Middle frontal gyrus (tissue), 1 donor: ENCODE results near the gene C2orf49.

Experiments used
- DNase-seq: peaks from one replicate; pipeline ENCODE4 v3.0.0-alpha.2; 2015; ENCODE audit warnings: low spot score; ENCODE audit errors: extremely low spot score

C2orf49 gene

GRCh38 chr2:105361102-105361889 is 24.0 kb downstream of the C2orf49 start:
- no peak for DNase-seq

DNA sequence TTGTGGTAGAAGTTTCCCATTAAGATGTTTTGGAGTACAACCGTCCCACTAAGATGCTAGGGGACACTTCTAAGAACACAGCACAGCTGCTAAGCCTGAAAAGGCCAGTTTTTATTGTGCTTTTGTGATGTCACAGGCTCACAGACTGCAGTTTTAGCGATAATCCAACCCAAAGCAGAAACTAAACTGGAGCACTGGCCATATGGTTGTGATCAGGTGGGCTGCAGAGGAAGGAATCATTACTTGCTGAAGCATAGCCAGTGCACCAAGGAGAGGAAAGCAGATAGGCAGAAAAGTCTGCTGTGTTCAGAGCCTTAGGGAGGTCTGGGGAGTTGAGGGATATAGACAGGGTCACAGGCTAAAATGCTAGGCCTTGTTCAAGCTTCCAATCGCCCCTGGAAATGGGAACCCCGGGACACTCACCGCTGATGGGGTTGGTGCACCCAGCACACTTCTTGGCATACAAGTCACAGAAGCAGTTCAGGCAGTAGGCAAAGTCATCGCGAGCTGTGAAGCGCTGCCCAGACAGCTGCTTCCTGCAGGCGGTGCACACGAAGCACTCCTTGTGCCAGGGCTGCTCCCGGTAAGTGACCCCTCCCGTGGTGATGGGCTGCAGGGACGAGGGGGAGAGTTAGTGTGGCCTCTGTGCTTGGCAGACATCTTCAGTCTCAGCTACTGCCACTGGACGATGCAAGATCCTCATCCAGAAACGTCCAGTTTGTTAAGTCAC is 25.7 kb downstream of the C2orf49 start:
- DNase-seq = no peak

DNA sequence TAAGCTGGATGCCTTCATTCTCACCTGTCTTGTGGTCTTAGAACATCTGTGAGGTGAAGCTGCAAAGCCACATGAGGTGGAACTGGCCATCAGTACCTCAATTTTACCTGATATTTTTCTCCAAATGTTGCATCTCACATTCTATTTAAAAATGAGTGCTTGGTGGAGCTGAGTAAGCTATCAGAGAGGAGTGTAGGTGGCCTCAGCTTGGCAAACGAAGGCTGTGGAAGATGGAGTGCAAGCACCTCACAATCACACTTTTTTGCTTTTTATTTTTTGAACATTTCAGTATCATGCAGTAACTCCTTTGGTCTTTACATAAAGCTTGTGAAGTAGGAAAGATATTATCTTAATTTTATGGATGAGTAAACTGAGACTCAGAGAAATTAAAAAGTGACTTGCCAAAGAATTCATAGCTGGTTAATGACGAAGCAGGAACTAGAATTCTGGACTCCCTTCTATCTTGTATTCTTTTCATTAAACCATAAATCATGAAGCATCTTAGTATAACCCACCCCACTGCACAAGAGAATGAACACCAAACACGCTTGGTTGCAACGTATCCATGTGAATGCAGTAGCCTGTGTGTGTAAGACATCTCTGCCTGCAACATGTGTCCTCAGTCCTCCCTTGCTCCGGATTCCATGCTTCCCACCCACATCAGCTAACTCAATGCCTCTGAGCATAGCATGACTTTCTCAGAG is 27.2 kb downstream of the C2orf49 start:
- peak; percentile 6 for DNase-seq

- no peak for DNase-seq
Observed at GRCh38 chr2:105365206-105365605, 27.9 kb downstream of the C2orf49 start.

GRCh38 chr2:105368759-105369408 is 31.5 kb downstream of the C2orf49 start:
- DNase-seq = no peak

DNA sequence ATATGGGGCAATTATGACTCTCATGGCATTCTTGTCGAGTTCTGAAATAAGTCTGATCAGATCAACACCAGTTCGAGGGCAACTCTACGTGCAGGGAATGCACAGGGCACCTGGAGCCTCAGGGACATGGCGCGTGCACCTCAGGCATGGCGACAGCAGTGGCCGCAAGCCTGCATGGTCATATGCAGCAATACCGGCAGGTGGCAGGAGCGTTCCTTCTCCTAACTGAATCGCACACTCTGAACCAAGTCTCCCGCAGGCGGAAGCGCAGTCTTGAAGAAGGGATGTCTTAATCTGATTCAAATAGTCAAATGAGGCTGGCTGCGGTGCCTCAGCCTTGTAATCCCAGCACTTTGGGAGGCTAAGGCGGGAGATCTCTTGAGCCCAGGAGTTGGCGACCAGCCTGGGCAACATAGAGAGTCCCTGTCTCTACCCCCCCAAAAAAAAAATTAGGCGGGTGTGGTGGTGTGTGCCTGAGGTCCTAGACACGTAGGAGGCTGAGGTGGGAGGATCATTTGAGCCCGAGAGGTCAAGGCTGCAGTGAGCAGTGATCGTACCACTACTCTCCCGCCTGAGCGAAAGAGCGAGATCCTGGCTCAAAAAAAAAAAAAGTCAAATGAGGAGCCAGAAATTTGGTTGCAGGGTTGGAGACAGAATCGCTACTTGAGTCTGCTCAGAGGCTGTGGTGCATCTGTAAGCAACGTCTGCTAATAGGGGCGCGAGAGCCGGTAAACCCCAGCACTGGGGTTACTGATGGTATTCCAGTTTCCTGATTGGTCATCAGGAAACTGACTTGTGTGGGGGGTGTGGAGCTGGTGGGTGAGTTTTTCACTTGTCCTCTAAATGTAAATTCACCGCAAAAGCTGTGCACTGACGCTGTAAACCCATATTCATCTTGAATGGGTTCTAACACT is 32.7 kb downstream of the C2orf49 start:
- peak; percentile 75 for DNase-seq

GRCh38 chr2:105371156-105371555 is 33.8 kb downstream of the C2orf49 start:
- DNase-seq = no peak

- no peak for DNase-seq
Observed at GRCh38 chr2:105371810-105372209, 34.5 kb downstream of the C2orf49 start.

- DNase-seq = no peak
Observed at GRCh38 chr2:105373344-105373781, 36.0 kb downstream of the C2orf49 start.

GRCh38 chr2:105373895-105374401 is 36.6 kb downstream of the C2orf49 start:
- no peak for DNase-seq

- DNase-seq = no peak
Observed at GRCh38 chr2:105375001-105375561, 37.7 kb downstream of the C2orf49 start.

- DNase-seq = no peak
Observed at GRCh38 chr2:105376010-105376409, 38.7 kb downstream of the C2orf49 start.

GRCh38 chr2:105376789-105377240 is 39.5 kb downstream of the C2orf49 start:
- no peak for DNase-seq

DNA sequence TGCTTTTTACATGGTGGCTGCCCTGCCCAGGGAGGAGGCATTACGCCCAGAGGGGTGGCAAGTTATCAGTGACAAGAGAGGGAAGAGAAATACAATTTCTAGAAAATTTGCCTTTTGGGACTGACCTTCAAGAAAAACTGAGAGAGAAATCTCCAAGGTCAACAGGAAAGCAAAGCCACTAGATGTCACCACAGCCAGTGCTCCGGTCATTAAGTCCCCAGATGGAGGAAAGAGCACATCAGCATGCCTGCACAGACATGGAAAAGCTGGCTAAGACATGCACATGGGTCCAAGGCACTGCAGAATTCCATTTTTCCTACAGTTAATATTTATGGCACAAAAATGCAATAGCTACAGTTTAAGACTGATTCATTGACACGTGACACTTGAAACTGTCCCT is 40.5 kb downstream of the C2orf49 start:
- no peak for DNase-seq

GRCh38 chr2:105378276-105378840 is 41.0 kb downstream of the C2orf49 start:
- no peak for DNase-seq

DNA sequence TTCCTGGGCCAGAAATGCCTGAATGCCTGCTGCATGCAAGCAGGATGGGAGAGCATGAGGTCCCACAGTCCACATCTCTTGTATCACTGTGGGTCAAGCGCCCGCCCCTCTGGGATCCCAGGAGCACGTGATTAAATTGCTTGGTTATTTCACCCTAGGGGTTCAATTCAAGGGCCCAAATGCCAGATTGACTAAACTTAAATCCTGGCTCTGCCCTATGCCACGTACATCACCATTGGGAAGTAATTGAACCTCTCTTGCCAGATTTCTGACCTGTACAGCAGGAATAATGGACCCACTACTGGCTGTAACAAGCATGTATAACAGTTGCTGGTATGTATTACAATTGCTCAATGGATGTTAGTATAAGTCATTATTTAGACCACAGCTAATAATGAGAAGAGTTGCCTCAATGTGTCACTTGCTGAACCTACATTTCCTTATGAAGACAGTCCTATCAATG is 41.6 kb downstream of the C2orf49 start:
- no peak for DNase-seq

- DNase-seq = no peak
Observed at GRCh38 chr2:105379741-105380186, 42.4 kb downstream of the C2orf49 start.

DNA sequence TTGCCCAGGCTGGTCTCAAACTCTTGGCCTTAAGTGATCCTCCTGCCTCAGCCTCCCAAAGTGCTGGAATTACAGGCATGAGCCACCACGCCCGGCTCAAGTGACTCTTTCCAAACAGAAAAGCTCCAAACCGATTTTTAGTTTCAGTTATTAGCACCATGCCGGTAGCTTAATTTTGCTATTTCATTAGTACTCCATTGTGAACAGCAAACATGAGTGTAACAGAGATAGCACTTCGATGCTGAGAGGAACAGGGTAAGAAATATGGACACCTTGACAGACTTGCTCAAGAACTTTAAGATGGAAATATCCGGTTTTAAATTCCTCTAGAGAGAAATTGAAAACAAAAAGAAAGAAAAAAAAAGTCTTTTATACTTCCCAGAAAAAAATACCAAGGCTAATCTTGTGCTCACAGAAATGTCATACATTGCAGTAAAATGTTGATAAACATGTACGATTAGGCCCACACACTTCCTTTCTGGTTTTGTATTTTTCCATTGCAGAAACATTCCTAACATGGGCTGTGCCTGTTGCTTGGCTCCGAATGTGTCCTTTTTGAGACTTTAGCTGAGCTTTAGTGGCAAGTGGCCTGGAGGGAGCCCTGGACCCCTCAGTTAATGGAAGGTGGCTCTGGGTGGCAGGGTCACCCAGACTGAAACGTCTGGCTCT is 43.2 kb downstream of the C2orf49 start:
- no peak for DNase-seq
